PC-9 (cell line): ENCODE measurements around the gene KNCN.

Experiments
- EZH2 ChIP-seq: fragments of 200-600 bp; sonication (generic); IDR thresholded peaks from 2 replicates; pipeline ENCODE4 v1.8.0; 2017; ENCODE audit warnings: antibody characterized with exemption, low read depth
- TF ChIP-seq, protein P1 (sequence below): fragments of 200-600 bp; sonication (generic); conservative IDR thresholded peaks from 2 replicates; pipeline ENCODE4 v1.6.1; 2017; ENCODE audit warnings: mixed run types, antibody characterized with exemption, mild to moderate bottlenecking, moderate library complexity

DNA sequence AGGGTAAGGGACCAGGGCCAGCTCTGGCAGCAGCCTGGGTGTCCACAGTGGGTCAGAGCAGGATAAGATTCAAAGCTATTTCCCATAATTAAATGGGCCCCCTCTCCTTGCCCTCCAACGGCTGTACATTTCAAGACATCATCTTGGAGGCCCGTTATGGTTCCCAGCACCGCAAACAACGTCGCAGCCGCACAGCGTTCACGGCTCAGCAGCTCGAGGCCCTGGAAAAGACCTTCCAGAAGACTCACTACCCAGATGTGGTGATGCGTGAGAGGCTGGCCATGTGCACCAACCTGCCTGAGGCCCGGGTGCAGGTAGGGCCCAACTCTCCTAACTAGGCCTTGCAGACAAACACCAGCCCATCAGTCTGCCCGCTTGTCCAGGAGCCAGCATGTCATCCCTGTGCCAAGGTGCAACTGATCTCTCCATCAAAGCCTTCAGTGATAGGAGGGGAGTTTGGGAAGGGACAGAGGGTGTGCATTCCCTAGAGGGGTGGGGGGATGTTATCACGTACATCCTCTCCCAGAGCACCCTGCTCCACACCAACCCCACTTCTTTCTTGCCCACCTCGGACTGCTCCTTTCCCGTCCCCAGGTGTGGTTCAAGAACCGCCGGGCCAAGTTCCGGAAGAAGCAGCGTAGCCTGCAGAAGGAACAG lies 41.0 kb downstream of the KNCN start:
- TF ChIP-seq, protein P1, sequence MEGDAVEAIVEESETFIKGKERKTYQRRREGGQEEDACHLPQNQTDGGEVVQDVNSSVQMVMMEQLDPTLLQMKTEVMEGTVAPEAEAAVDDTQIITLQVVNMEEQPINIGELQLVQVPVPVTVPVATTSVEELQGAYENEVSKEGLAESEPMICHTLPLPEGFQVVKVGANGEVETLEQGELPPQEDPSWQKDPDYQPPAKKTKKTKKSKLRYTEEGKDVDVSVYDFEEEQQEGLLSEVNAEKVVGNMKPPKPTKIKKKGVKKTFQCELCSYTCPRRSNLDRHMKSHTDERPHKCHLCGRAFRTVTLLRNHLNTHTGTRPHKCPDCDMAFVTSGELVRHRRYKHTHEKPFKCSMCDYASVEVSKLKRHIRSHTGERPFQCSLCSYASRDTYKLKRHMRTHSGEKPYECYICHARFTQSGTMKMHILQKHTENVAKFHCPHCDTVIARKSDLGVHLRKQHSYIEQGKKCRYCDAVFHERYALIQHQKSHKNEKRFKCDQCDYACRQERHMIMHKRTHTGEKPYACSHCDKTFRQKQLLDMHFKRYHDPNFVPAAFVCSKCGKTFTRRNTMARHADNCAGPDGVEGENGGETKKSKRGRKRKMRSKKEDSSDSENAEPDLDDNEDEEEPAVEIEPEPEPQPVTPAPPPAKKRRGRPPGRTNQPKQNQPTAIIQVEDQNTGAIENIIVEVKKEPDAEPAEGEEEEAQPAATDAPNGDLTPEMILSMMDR, result no peak
- TF ChIP-seq EZH2, result no peak
